GM18951 (cell line): Measurements from ENCODE around the gene NGDN.

ENCODE experiments used
- POLR2A ChIP-seq: IDR thresholded peaks from 4 replicates; pipeline ENCODE4 v1.6.1; 2011; ENCODE audit warnings: mild to moderate bottlenecking; ENCODE audit not compliant: insufficient read length, insufficient read depth; ENCODE audit errors: extremely low read depth
- in situ Hi-C: fragments of 300-500 bp; cut with MboI; formaldehyde crosslinking; loops from one replicate; pipeline ENCODE4 v1.12.0; 2022; ENCODE audit warnings: low sequenced_read_pairs, mixed read lengths, inconsistent platforms; ENCODE audit not compliant: unreplicated experiment

Gene NGDN

DNA sequence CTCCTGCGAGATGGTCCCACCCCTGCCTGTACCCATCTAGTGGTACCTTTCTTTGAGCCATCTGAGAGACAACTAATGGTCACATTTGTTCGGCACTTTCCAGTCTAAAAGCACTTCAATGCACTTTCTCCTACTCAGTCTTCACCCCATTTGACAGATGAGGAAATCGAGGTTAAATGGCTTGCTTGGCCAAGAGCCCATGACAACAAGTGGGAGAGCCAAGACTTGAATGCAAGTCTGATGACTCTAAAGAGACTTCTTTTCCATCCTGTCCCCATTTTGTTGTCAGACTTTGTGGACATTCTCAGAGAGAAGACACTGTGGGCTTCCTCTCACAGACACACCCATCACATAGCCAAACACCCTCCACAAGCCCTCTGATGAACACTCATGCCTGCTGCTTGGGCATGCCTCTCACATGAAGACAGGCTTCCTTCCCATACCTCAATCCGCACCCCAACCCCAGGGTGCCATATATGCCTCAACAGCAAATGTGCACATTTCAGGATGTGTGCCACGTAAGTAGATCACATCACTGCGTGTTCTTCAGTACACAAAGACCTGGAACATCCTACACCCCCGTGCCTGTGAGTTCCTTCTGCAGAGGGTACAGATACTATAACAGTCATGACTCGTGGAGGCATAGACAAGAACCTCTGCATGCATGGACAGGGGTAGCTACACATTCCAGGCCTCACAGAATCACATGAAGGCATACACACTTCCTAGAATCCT is 34.8 kb upstream of the NGDN start:
- no peak for TF ChIP-seq POLR2A
- in situ Hi-C loops = no loop called here

DNA sequence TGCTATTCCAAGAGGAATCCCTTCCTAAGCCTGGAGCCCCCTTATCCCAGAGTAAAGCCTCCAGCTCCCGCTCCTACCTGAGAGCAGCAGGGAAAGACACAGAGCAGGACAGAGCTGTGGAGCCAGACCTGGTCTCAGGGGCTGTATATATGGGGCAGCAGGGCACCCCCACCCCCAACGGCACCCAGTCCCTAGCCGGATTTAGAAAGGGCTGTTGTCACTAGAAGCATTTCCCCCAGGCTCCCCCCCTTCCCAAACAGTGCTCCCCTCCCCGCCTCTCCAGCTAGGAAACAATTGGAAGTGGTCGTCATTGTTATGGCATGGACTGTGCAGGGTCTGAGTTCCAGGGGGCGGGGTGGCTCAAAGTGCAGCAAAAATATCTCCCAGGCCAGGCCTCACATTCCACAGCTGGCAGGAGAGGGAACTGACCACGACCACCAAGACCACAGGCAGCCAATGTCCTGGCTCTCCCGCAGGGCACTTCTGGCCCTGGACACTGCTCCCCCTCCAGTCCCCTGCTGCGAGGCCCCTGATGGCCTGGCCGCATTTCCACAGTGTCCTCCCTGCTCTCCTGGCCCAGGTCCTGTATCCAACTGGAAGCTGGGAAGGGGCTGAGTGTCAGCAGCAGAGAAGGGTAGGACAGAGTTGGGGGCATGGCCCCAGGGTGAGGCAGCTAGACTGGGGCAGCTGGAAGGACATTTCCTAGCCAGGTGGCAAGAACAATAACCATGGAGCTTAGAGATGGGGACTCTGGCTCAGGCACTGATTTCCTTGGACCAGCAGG is 33.8 kb upstream of the NGDN start, which contains the start of gene MYH7:
TSS of gene MYH7 (minus strand) at position 118 of the 784 bp plus-strand sequence. CDS start 1,928 bp downstream, outside the sequence.
- no peak for TF ChIP-seq POLR2A

DNA sequence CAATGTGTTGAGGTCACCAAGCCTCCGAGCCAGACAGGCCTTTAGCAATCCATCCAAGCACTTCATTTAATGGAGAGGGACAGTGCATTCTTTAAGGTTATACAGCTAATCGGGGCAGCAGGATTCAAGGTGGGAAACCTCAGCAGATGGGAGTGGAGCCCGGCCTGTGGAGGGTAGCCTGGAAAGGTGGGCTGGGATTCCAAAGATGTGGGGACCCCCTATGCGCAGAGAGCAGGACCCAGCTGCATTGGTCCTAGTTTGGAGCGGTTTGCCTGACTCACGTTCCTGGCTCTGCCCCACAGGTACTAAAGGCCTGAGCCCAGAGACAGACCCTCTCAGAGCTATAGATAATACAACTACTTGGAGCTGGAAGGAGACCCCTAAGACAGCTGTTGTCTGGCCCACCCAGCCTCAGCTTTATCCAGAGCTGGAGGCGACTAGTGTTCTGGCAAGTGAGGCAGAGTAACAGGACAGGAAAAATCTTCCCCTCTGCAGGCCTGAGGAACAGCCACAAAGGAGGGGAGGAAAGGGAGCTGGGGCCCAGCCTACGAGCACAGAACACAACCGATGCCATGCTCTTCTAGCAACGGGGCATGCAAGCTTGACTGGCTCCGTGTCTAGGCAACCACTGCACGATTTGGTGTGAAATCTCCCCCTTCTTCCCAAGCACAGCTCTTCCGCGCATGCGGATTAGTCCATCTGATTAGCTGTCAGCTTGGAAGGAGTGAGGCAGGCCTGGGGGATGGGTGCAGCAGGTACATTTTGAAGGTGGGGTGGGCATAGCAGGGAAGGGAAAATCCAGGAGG is 33.0 kb upstream of the NGDN start:
- TF ChIP-seq POLR2A = no peak
- in situ Hi-C loops = no loop called here

More for the DNA sequence above, 33.8 kb upstream of the NGDN start, which contains the start of gene MYH7:
- in situ Hi-C loops = no loop called here

DNA sequence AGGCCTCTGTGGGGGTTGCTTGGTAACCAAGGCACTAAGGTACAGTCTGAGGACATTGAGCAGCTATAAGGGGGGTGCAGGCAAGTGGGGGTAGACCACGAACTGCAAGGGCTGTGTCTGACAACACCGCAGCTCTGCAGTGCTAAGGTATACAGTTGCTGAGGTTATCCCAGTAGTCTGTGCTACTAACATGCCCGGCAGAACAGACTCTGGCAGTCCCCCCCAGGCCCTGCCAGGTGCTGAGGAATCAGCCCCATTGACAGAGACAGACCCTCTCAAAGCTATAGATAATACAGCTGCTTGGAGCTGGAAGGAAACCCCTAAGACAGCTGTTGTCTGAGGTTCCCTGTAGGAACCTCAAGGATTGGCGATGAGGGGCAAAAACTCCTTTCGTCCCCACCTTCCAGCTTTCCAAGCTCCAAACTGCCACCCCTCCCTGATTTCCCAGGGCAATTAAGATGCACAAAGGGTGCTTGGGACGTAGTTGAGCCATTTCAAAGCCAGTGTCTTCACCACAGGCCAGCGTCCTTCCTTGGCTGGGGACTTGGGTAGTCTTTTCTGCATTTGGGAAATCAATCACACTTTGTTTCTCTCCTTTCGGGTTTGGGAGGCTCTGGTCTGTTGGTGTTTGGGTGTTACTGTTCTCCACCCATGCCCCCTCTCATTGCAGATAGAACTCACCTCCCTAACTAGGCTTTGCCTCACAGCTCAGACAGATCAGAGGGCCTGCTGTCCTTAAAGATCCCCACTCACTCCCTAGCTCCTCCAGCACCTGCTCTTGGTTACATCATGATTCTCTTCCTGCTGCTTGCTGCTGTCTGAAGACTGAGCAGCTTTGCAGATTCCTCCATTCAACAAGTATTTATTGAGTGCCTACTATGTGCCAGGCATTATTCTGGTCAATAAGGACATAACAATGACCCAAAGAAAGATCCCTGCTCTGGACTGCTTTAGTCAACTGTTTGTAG is 32.1 kb upstream of the NGDN start:
- TF ChIP-seq POLR2A = no peak
- in situ Hi-C loops = no loop called here

DNA sequence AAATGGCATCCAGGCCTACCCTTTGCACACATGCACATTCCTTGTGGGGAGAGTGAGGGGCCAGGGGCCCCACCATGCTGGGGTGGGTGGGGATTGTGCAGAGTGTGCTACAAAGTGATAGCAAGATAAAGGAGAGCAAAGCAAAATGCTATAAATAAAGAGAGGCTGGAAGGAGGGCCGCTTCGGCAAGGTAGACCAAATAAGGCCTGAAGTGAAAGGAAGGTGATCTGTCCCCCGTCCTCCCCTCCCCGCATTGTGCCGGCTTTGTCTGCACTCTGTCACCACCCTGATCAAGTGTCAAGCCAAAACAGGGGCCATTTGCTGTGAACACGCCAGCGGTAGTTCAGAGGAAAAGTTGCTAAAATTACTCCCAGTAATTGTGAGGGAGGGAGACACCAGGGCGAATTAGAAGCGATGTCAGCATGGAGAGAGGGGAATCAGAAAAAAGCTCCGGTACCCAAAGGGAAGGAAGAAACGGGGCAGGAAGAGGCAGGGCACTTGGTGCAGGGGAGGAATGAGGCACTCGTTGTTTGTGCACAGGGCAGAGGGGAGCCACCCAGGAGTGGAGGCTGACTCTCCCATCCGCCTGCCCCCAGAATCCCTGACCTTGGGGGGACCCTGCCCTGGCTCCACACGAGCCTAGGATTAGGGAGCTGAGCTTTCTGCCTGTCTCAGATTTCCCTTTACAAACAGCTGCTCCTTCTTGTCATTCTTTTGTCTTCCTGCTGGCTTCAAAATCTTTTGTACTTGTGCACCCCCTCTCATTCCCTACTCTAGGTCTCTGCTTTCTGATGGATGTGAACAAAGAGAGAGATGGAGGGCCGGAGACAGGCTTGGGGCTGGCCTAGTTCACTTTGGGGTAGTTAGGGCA is 31.2 kb upstream of the NGDN start:
- in situ Hi-C loops = no loop called here
- TF ChIP-seq POLR2A = no peak

DNA sequence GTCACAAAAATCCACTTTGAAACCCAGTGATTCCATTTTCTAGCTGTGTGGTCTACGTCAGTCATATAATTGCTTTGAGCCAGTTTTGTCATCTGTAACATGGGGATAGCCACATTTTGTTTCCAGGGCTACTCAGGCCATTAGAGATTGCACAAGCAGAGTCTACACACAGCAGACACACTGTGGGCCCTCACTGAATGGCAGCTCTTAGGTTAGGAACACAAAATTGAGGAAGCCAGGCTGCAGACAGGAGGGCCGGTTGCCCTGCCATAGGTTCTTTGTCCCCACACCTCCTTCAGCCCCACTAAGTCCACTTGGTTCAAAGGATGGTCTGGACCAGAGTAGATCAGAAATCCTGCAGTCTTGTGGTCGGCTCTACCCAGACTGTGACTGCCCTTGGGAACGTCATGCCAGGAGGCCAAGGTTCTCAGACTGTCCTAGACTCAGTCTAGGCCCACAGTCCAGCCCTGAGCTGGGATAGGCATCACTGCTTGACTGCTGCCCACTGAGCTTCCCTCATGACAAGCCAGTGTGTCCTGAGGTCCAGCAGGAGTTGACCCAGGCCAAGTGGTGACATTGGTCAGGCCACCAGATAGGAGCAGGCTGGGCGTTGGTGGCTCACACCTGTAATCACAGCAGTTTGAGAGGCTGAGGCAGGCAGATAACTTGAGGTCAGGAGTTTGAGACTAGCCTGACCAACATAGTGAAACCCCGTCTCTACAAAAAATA is 30.2 kb upstream of the NGDN start:
- TF ChIP-seq POLR2A = no peak
- in situ Hi-C loops = no loop called here

DNA sequence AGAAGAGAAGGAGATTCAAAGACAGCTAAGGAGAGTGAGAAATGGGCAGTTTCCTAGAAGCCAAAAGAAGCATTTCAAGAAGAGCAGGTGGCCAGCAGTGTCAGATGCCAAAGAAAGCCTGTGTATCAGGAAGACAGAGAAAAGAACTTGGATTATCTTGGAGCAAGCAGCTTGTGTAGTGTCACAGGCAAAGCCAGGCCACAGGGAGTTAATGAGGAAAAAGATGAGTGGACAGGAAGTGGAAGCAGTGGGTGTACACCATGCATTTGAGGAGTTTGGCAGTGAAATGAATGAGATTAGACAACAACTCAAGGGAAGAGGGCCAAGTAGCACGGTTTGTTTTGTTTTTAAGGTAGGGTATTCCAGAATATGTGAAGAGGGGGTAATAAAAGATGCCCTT is 28.4 kb upstream of the NGDN start:
- TF ChIP-seq POLR2A = no peak
- in situ Hi-C loops = no loop called here

DNA sequence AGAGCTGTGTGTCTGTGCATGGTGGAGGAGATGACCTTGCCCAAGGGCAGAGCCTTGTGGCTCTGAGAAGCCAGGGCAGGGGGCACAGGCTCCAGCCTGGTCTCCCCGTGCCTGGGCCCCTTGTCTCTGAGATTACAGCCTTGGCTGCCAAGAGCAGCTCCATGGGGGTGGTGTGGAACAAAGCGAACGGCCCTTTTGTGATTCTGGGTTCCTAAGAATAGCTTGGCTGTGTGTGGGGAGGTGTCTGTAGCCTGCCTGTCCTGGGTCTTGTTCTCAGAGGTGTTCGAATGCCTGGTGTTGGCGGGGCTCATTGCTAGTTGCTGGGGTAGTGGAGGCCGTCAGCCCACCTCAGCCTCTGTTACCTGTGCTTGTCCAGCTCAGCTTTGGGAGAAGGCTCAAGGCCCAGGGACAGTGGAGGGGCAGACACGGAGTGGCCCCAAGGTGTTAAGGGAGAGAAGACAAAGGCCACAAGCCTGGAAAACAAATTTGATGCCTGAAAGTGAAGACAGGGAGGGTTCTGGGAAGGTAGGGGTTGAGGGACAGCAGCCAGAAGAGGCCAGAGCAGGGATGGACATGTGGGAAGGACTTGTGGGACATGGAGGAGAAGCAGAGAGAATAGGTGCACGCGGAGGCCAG is 26.7 kb upstream of the NGDN start:
- no peak for TF ChIP-seq POLR2A
- in situ Hi-C loops = no loop called here

DNA sequence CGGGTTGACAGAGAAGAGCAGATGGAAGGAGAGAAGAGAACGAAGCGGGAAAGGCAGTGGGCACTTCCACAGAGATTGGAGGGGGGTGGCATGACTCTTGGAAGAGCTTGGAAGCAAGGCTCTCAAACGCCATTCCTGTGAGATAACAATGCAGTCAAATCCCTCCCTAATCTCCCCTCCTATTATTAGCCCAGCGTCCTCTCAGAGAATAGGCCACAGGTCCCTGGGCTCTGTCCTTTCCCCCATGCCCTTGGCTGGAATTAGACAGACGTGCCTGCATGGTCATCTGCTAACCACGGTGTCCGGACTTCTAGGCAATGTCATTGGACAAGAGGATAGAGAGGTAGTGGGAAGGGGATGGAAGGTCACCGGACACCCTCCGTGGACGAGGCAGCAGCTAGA is 26.1 kb upstream of the NGDN start:
- TF ChIP-seq POLR2A = no peak
- in situ Hi-C loops = no loop called here

DNA sequence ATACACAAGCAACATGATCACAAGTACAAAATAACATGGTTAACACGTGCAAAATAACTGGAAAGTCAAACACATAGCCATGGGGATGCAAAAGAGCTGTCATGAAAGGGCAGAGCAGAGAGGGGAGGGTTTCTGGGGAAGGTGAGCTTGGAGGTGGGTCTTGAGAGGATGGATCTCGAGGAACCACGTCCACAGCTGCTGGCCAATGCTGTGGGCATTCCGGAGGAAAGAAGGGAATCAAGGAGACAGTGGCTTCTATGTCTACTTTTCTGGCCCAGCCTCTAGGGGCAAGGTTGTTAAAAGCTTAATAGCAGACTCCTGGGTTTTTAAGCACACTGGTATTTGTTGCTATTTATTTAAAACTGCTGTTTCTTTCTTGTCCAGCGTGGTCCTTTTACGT is 25.6 kb upstream of the NGDN start:
- TF ChIP-seq POLR2A = no peak
- in situ Hi-C loops = no loop called here
